HG03045 (cell line): ENCODE measurements around the gene G6PC1.

Experiments
- ATAC-seq: cut with Tn5 transposase; IDR thresholded peaks from one replicate; pipeline ENCODE4 v1.9.1; 2021; ENCODE audit warnings: mild to moderate bottlenecking, moderate library complexity; ENCODE audit not compliant: unreplicated experiment

The G6PC1 gene

GRCh38 chr17:42929497-42929844 is 28.9 kb downstream of the G6PC1 start:
- no peak for ATAC-seq

GRCh38 chr17:42937712-42938596 is 37.4 kb downstream of the G6PC1 start:
- no peak for ATAC-seq

- ATAC-seq: no peak
Measured at GRCh38 chr17:42944211-42944610, 43.6 kb downstream of the G6PC1 start.

GRCh38 chr17:42946812-42947211 is 46.2 kb downstream of the G6PC1 start:
- no peak for ATAC-seq

GRCh38 chr17:42950044-42950783 is 49.6 kb downstream of the G6PC1 start:
- no peak for ATAC-seq
